HepG2 (cell line): ENCODE results near the gene GUK1. TPM values are rescaled to one million over a fixed set of nuclear protein-coding genes. Genes with fewer than 3 reads are reported as not detected.

Source experiments
- ARNTL ChIP-seq: sonication (generic); formaldehyde crosslinking; IDR thresholded peaks from 2 replicates; pipeline ENCODE4 v1.4.0; 2020; ENCODE audit warnings: mild to moderate bottlenecking, missing genetic modification reagents
- ATF7 ChIP-seq, 2 experiments: fragments of 450-650 bp in 1 of 2; sonication (generic) in 1 of 2; formaldehyde crosslinking in 1 of 2; IDR thresholded peaks; 2 replicates each; pipeline versions ENCODE4 v1.4.0 to v1.6.1; 2016 to 2020; ENCODE audit warnings: antibody characterized with exemption in 1 of 2, mild to moderate bottlenecking in 1 of 2, missing genetic modification reagents in 1 of 2
- BCL3 ChIP-seq: sonication (generic); formaldehyde crosslinking; IDR thresholded peaks from 2 replicates; pipeline ENCODE4 v1.5.1; 2020; ENCODE audit warnings: mild to moderate bottlenecking, missing genetic modification reagents, moderate library complexity
- DPF2 ChIP-seq: sonication (generic); formaldehyde crosslinking; IDR thresholded peaks from 2 replicates; pipeline ENCODE4 v1.4.0; 2020; ENCODE audit warnings: mild to moderate bottlenecking, low read depth, missing genetic modification reagents, borderline replicate concordance
- HDAC2 ChIP-seq: sonication (generic); formaldehyde crosslinking; IDR thresholded peaks from 2 replicates; pipeline ENCODE4 v1.4.0; 2020; ENCODE audit warnings: missing genetic modification reagents
- HMG20A ChIP-seq: IDR thresholded peaks from 2 replicates; pipeline ENCODE4 v1.6.1; 2016; ENCODE audit warnings: borderline replicate concordance
- HMGA1 ChIP-seq: sonication (generic); formaldehyde crosslinking; conservative IDR thresholded peaks from 2 replicates; pipeline ENCODE4 v1.4.0; 2020; ENCODE audit warnings: missing genetic modification reagents
- HNF4A ChIP-seq: sonication (generic); formaldehyde crosslinking; IDR thresholded peaks from 2 replicates; pipeline ENCODE4 v1.4.0; 2020; ENCODE audit warnings: missing genetic modification reagents
- KLF9 ChIP-seq: IDR thresholded peaks from 2 replicates; pipeline ENCODE4 v1.6.1; 2016; ENCODE audit warnings: low read depth
- MEIS2 ChIP-seq: sonication (generic); formaldehyde crosslinking; IDR thresholded peaks from 2 replicates; pipeline ENCODE4 v1.9.0; 2021; ENCODE audit warnings: mild to moderate bottlenecking, missing genetic modification reagents
- MLLT10 ChIP-seq: sonication (generic); formaldehyde crosslinking; IDR thresholded peaks from 2 replicates; pipeline ENCODE4 v1.4.0; 2020; ENCODE audit warnings: missing genetic modification reagents
- MYC ChIP-seq: sonication (generic); formaldehyde crosslinking; IDR thresholded peaks from 2 replicates; pipeline ENCODE4 v1.9.0; 2021; ENCODE audit warnings: missing genetic modification reagents, borderline replicate concordance
- NAIF1 ChIP-seq: sonication (generic); formaldehyde crosslinking; IDR thresholded peaks from 2 replicates; pipeline ENCODE4 v1.5.0; 2020; ENCODE audit warnings: mild to moderate bottlenecking, missing genetic modification reagents, borderline replicate concordance
- NFRKB ChIP-seq: fragments of 450-650 bp; IDR thresholded peaks from 2 replicates; pipeline ENCODE4 v1.6.1; 2017
- NR2C2 ChIP-seq: sonication (generic); formaldehyde crosslinking; IDR thresholded peaks from 2 replicates; pipeline ENCODE4 v1.4.0; 2020; ENCODE audit warnings: missing genetic modification reagents, mild to moderate bottlenecking, moderate library complexity, borderline replicate concordance
- ONECUT2 ChIP-seq: sonication (generic); formaldehyde crosslinking; IDR thresholded peaks from 2 replicates; pipeline ENCODE4 v1.4.0; 2020; ENCODE audit warnings: missing genetic modification reagents
- RFXAP ChIP-seq: sonication (generic); formaldehyde crosslinking; IDR thresholded peaks from 2 replicates; pipeline ENCODE4 v1.4.0; 2020; ENCODE audit warnings: missing genetic modification reagents, borderline replicate concordance
- RXRA ChIP-seq: sonication (generic); formaldehyde crosslinking; IDR thresholded peaks from 2 replicates; pipeline ENCODE4 v1.5.1; 2020; ENCODE audit warnings: missing genetic modification reagents
- SMYD3 ChIP-seq: sonication (generic); formaldehyde crosslinking; IDR thresholded peaks from 2 replicates; pipeline ENCODE4 v1.8.1; 2023; ENCODE audit warnings: mild to moderate bottlenecking, missing genetic modification reagents
- TEAD2 ChIP-seq: sonication (generic); formaldehyde crosslinking; IDR thresholded peaks from 2 replicates; pipeline ENCODE4 v1.9.0; 2021; ENCODE audit warnings: missing genetic modification reagents
- ZFP1 ChIP-seq: IDR thresholded peaks from 2 replicates; pipeline ENCODE4 v1.6.1; 2016
- ZNF790 ChIP-seq: sonication (generic); formaldehyde crosslinking; IDR thresholded peaks from 2 replicates; pipeline ENCODE4 v1.8.0; 2022; ENCODE audit warnings: missing genetic modification reagents, mild to moderate bottlenecking, borderline replicate concordance
- ZSCAN21 ChIP-seq: sonication (generic); formaldehyde crosslinking; IDR thresholded peaks from 2 replicates; pipeline ENCODE4 v1.8.0; 2022; ENCODE audit warnings: mild to moderate bottlenecking, missing genetic modification reagents, moderate library complexity, borderline replicate concordance
- polyA plus RNA-seq, 8 experiments: library from polyadenylated mRNA; depleted of rRNA in 3 of 8; stranded (reverse) in 7 of 8; unstranded in 1 of 8; fragments of >200 nt; fragmentation: Illumina TruSeq in 4 of 8; extraction: Trizol in 4 of 8; gene quantifications; 2 replicates each; pipeline versions ENCODE4 v1.2.1 to v1.2.3, GENCODE V29; 2011 to 2016; ENCODE audit warnings: low read depth in 4 of 8, missing spikeins in 1 of 8, mixed read lengths in 1 of 8; ENCODE audit not compliant: insufficient read depth in 1 of 8
- total RNA-seq, 5 experiments: library from RNA; depleted of rRNA; stranded (reverse); fragments of >200 nt; fragmentation: Illumina TruSeq; extraction: Trizol; gene quantifications; 2 replicates each; pipeline ENCODE4 v1.2.3, GENCODE V29; 2016; ENCODE audit warnings: low read depth in 1 of 5

GUK1 gene
- total and polyA plus RNA-seq, 2 of the 13 experiments (the other 11 are each of a cell fraction or from before 2014, with no cell fraction given), result 116 to 154 TPM

GRCh38 chr1:228166170-228166936, 26.3 kb downstream of the GUK1 start (continued):
- TF ChIP-seq RXRA (peak; percentile 50; the same call in 1 of the 2 replicates), MLLT10 (CRISPR knock-in tag) (no peak), ATF7 (IDR thresholded peaks at IDR 0.05) (no peak), ATF7 (CRISPR knock-in tag; IDR thresholded peaks at IDR 0.05) (0 out of 2 replicates have a peak, but pooled peaks have one; percentile 14), DPF2 (CRISPR knock-in tag) (no peak), ONECUT2 (no peak), ZSCAN21 (CRISPR knock-in tag) (0 out of 2 replicates have a peak, but pooled peaks have one; percentile 14), BCL3 (CRISPR knock-in tag) (no peak), RFXAP (CRISPR knock-in tag) (no peak), ARNTL (CRISPR knock-in tag) (no peak; the same call in 1 of the 2 replicates), TEAD2 (CRISPR knock-in tag) (no peak), HDAC2 (CRISPR knock-in tag) (0 out of 2 replicates have a peak, but pooled peaks have one; percentile 5), NAIF1 (CRISPR knock-in tag) (0 out of 2 replicates have a peak, but pooled peaks have one; percentile 4), HMGA1 (no peak), KLF9 (no peak), ZNF790 (no peak), HNF4A (CRISPR knock-in tag) (no peak), SMYD3 (no peak), NR2C2 (CRISPR knock-in tag) (peak; percentile 18; the same call in 1 of the 2 replicates), MYC (CRISPR knock-in tag) (no peak), HMG20A (CRISPR knock-in tag) (no peak), NFRKB (no peak), ZFP1 (no peak), MEIS2 (CRISPR knock-in tag) (peak; percentile 91)
